Erythroblast (primary cell): ENCODE data around the gene ZNF655.

ENCODE experiments used
- DNase-seq, 2 experiments: peaks; one replicate each; lab custom pipeline; 2025; lab: John Stamatoyannopoulos, UW
- GATA1 ChIP-seq: IDR thresholded peaks from 2 replicates; pipeline ENCODE4 v1.6.1; 2011; ENCODE audit warnings: low read depth, mild to moderate bottlenecking, control low read depth, low read length, moderate library complexity
- POLR2A ChIP-seq: IDR thresholded peaks from 2 replicates; pipeline ENCODE4 v1.6.1; 2011; ENCODE audit warnings: mild to moderate bottlenecking, low read length

The ZNF655 gene

DNA sequence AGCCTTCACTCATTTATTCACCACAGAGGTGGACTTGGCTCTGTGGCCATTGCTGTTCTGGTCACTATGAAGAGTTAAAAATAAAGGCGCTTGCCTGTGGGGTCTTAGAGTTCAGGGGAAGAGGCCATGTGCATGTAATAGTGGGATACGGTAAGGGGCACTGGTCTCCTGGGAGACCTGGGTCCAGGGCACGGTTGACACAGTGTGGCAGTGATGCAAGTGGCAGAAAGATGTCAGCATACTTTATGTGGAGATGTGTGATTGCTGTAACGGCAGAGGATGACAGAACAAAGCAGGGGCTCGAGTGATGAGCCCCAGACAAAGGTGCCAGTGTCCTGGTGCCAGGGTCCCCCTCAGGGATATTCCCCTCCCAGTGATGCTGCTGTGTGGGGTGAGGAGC is 66.9 kb downstream of the ZNF655 start:
- DNase-seq: no peak
- TF ChIP-seq POLR2A (no peak), GATA1 (no peak)

DNA sequence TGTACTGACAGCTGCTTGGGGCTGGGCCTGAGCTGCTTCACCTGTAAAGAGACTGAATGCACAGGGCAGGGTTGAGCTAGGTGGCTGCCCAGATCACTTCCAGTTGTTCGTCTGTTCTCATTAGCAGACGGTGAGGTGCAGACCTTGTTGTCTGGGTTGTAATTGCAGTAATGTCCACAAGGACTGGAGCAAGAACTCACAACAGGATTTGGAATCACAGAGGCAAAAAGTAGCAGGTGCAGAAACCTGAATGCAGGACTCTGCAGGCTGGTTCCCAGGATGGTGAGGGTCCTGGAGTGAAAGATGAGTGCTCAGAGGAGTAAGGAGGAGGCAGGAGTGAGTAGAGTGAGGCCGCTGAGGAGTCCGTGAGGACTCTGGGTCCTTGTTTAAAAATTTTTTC is 67.5 kb downstream of the ZNF655 start:
- no peak for DNase-seq
- TF ChIP-seq GATA1 (no peak), POLR2A (no peak)
